PC-3 (cell line): Measurements from ENCODE around the gene MRPL9. TPM values are rescaled to one million over a fixed set of nuclear protein-coding genes. Genes with fewer than 3 reads are reported as not detected.

Experiments
- ATAC-seq: fragments of 200-7000 bp; cut with Tn5 transposase; 2 replicates; pipeline ENCODE4 v1.9.1; 2020; ENCODE audit warnings: mild to moderate bottlenecking, moderate library complexity
- BruUV-seq: library from RNA; stranded (reverse); fragments of 400-500 nt; replicated peaks from 2 replicates; lab custom pipeline; 2021; lab: Mats Ljungman, UMichigan
- CTCF ChIA-PET: fragments of 300-600 bp; sonication (Branson Sonifier 250); formaldehyde crosslinking; loops from one replicate; lab custom pipeline; 2022; ENCODE audit warnings: antibody characterized with exemption; lab: Charles Lee
- POLR2A ChIA-PET: fragments of 300-600 bp; sonication (Branson Sonifier 250); formaldehyde crosslinking; loops from one replicate; lab custom pipeline; 2022; ENCODE audit warnings: antibody characterized with exemption; ENCODE audit not compliant: unreplicated experiment; lab: Charles Lee
- DNase-seq: peaks from one replicate; pipeline ENCODE4 v3.0.0-alpha.2; 2015
- H2AFZ ChIP-seq: fragments of 300-600 bp; sonication (generic); 2 replicates; pipeline ENCODE4 v1.6.0; 2016; ENCODE audit warnings: antibody characterized with exemption, low read length
- H3F3A ChIP-seq: fragments of 300-600 bp; sonication (generic); one replicate; pipeline ENCODE4 v1.6.0; 2017; ENCODE audit warnings: antibody characterized with exemption, low read length, control low read depth, mild to moderate bottlenecking; ENCODE audit not compliant: unreplicated experiment
- H3K27ac ChIP-seq: fragments of 300-600 bp; sonication (generic); 2 replicates; pipeline ENCODE4 v1.5.1; 2016; ENCODE audit warnings: mild to moderate bottlenecking, low read length
- H3K27me3 ChIP-seq: fragments of 300-600 bp; sonication (generic); 2 replicates; pipeline ENCODE4 v1.6.1; 2016; ENCODE audit warnings: low read length, mixed read lengths
- H3K36me3 ChIP-seq: fragments of 300-600 bp; sonication (generic); 2 replicates; pipeline ENCODE4 v1.6.1; 2016; ENCODE audit warnings: low read depth, mixed run types, low read length, mixed read lengths
- H3K4me1 ChIP-seq: fragments of 300-600 bp; sonication (generic); 2 replicates; pipeline ENCODE4 v1.5.1; 2016; ENCODE audit warnings: low read length; ENCODE audit not compliant: insufficient read depth
- H3K4me2 ChIP-seq: fragments of 300-600 bp; sonication (generic); 2 replicates; pipeline ENCODE4 v1.6.0; 2016; ENCODE audit warnings: low read length
- H3K4me3 ChIP-seq: fragments of 300-600 bp; sonication (generic); 2 replicates; pipeline ENCODE4 v1.5.1; 2016; ENCODE audit warnings: mild to moderate bottlenecking, low read length, mixed read lengths
- H3K79me2 ChIP-seq: fragments of 300-600 bp; sonication (generic); 2 replicates; pipeline ENCODE4 v1.6.1; 2017; ENCODE audit warnings: low read length, mixed read lengths
- H3K9ac ChIP-seq: fragments of 300-600 bp; sonication (generic); 2 replicates; pipeline ENCODE4 v1.6.0; 2016; ENCODE audit warnings: mild to moderate bottlenecking, low read length
- H3K9me2 ChIP-seq: fragments of 300-600 bp; sonication (generic); replicated peaks from 2 replicates; pipeline ENCODE4 v1.6.1; 2016; ENCODE audit warnings: mixed run types, low read length, mixed read lengths
- H3K9me3 ChIP-seq: fragments of 300-600 bp; sonication (generic); 2 replicates; pipeline ENCODE4 v1.6.1; 2016; ENCODE audit warnings: low read length, mixed read lengths
- H4K20me1 ChIP-seq: fragments of 300-600 bp; sonication (generic); 2 replicates; pipeline ENCODE4 v1.6.1; 2016; ENCODE audit warnings: low read length, mixed read lengths
- EZH2 ChIP-seq: fragments of 300-600 bp; sonication (generic); IDR thresholded peaks from one replicate; pipeline ENCODE4 v1.6.1; 2017; ENCODE audit warnings: antibody characterized with exemption, mild to moderate bottlenecking, low read length; ENCODE audit not compliant: unreplicated experiment
- EZH2phosphoT487 ChIP-seq: fragments of 300-600 bp; sonication (generic); IDR thresholded peaks from 2 replicates; pipeline ENCODE4 v1.6.1; 2018; ENCODE audit warnings: mild to moderate bottlenecking, antibody characterized with exemption, low read length, borderline replicate concordance
- intact Hi-C: fragments of 100-400 bp; cut with micrococcal nuclease; formaldehyde crosslinking; loops from 2 replicates; pipeline ENCODE4 v1.9.0; 2023
- total RNA-seq: library from RNA; depleted of rRNA; stranded (reverse); fragments of >200 nt; gene quantifications from 2 replicates; pipeline ENCODE4 v1.2.3, GENCODE V29; 2014
- TF ChIP-seq, protein P1 (sequence below): fragments of 300-600 bp; sonication (generic); conservative IDR thresholded peaks from 2 replicates; pipeline ENCODE4 v1.5.1; 2017; ENCODE audit warnings: antibody characterized with exemption, low read depth, mild to moderate bottlenecking, low read length

Gene MRPL9
- total RNA-seq, 1 experiment from 2014 or later, result 229 TPM

DNA sequence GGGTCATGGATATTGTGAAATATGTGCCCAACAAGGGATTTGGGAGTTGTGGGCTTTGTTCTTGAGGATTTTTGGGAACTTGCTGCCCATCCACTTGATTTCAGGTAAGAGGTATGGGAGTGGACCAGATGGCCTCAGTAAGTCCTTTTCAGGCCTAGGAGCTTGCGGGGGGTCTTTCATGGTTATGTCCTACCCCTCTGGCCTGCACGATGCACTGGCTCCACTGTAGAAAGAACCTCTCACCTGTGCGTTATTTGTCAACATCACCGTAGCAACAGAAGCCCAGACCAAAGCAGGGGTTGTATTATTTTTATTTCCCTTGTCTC lies 33.4 kb downstream of the MRPL9 start:
- Histone ChIP-seq H2AFZ (no peak overlapping the region), H3K9me2 (no peaks in the 10 kb centered on the region), H3K4me1 (0 out of 2 replicates have a peak, but pooled peaks cover 3% of the 10 kb centered on the region), H3K27ac (no peak overlapping the region), H3K9me3 (no peaks in the 10 kb centered on the region), H3K27me3 (no peaks in the 10 kb centered on the region), H3K4me2 (no peak overlapping the region), H4K20me1 (no peaks in the 10 kb centered on the region), H3F3A (no peaks in the 10 kb centered on the region), H3K36me3 (no peaks in the 10 kb centered on the region), H3K9ac (no peak overlapping the region), H3K4me3 (no peak overlapping the region), H3K79me2 (no peaks in the 10 kb centered on the region)
- POLR2A ChIA-PET, result no interaction called here
- no TSS peak for BruUV-seq
- intact Hi-C loops, result no loop called here
- no peak for ATAC-seq
- DNase-seq, result no peak
- CTCF ChIA-PET, result no interaction called here
- TF ChIP-seq EZH2, result no peak
- TF ChIP-seq EZH2phosphoT487, result no peak
- TF ChIP-seq, protein P1, sequence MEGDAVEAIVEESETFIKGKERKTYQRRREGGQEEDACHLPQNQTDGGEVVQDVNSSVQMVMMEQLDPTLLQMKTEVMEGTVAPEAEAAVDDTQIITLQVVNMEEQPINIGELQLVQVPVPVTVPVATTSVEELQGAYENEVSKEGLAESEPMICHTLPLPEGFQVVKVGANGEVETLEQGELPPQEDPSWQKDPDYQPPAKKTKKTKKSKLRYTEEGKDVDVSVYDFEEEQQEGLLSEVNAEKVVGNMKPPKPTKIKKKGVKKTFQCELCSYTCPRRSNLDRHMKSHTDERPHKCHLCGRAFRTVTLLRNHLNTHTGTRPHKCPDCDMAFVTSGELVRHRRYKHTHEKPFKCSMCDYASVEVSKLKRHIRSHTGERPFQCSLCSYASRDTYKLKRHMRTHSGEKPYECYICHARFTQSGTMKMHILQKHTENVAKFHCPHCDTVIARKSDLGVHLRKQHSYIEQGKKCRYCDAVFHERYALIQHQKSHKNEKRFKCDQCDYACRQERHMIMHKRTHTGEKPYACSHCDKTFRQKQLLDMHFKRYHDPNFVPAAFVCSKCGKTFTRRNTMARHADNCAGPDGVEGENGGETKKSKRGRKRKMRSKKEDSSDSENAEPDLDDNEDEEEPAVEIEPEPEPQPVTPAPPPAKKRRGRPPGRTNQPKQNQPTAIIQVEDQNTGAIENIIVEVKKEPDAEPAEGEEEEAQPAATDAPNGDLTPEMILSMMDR, result no peak

- H3K9me3 ChIP-seq, result no peaks in the 10 kb centered on the region
- no peaks in the 10 kb centered on the region for H3K9me2 ChIP-seq
- POLR2A ChIA-PET, result no interaction called here
- H3F3A ChIP-seq, result no peaks in the 10 kb centered on the region
- TF ChIP-seq, protein P1, result no peak
- TF ChIP-seq EZH2 (no peak), EZH2phosphoT487 (no peak)
- peaks cover 7% of the 10 kb centered on the region for H3K4me1 ChIP-seq
- CTCF ChIA-PET, result no interaction called here
- ATAC-seq, result no peak
- no peak overlapping the region for H3K27ac ChIP-seq
- H3K79me2 ChIP-seq, result no peaks in the 10 kb centered on the region
- no peaks in the 10 kb centered on the region for H3K27me3 ChIP-seq
- intact Hi-C loops, result no loop called here
- no peak overlapping the region for H3K9ac ChIP-seq
- H3K36me3 ChIP-seq, result no peaks in the 10 kb centered on the region
- H2AFZ ChIP-seq, result no peak overlapping the region
- no peak for DNase-seq
- no peak overlapping the region for H3K4me3 ChIP-seq
- no TSS peak for BruUV-seq
- H3K4me2 ChIP-seq, result no peak overlapping the region
- H4K20me1 ChIP-seq, result no peaks in the 10 kb centered on the region
Measured at GRCh38 chr1:151729157-151729965, 33.9 kb downstream of the MRPL9 start.
